K562 (cell line): ENCODE data around the gene SCN5A. TPM values are rescaled to one million over a fixed set of nuclear protein-coding genes. Genes with fewer than 3 reads are reported as not detected.

ENCODE experiments used
- BCLAF1 ChIP-seq, 2 experiments: fragments of 450-650 bp in 1 of 2; IDR thresholded peaks; 2 replicates each; pipeline ENCODE4 v1.6.1; 2011 to 2017; ENCODE audit warnings: low read depth in 2 of 2, antibody characterized with exemption in 1 of 2, borderline replicate concordance in 1 of 2, low read length in 1 of 2, mild to moderate bottlenecking in 1 of 2, mixed read lengths in 1 of 2; ENCODE audit not compliant: control insufficient read depth in 1 of 2
- CREB3 ChIP-seq: fragments of 450-650 bp; conservative IDR thresholded peaks from 2 replicates; pipeline ENCODE4 v1.6.1; 2016; ENCODE audit warnings: missing genetic modification characterization, low read depth, mild to moderate bottlenecking, missing compliant biosample characterization, moderate library complexity
- DIDO1 ChIP-seq: fragments of 450-650 bp; IDR thresholded peaks from 2 replicates; pipeline ENCODE4 v1.6.1; 2016; ENCODE audit warnings: low read depth, missing biosample characterization, missing genetic modification characterization
- FOXJ3 ChIP-seq: sonication (generic); formaldehyde crosslinking; IDR thresholded peaks from 2 replicates; pipeline ENCODE4 v1.4.0; 2020; ENCODE audit warnings: mild to moderate bottlenecking, missing genetic modification reagents
- GTF3C2 ChIP-seq: IDR thresholded peaks from 3 replicates; pipeline ENCODE4 v1.6.1; 2011; ENCODE audit warnings: borderline replicate concordance, mild to moderate bottlenecking, moderate library complexity; ENCODE audit not compliant: insufficient read length; ENCODE audit errors: extremely low read depth
- PTRF ChIP-seq: fragments of 450-650 bp; IDR thresholded peaks from 2 replicates; pipeline ENCODE4 v1.6.1; 2016; ENCODE audit warnings: mild to moderate bottlenecking, missing genetic modification characterization, missing compliant biosample characterization
- TRIM25 ChIP-seq: fragments of 450-650 bp; IDR thresholded peaks from 2 replicates; pipeline ENCODE4 v1.7.0; 2016; ENCODE audit warnings: borderline replicate concordance
- ZBTB11 ChIP-seq, 3 experiments: fragments of 200-800 bp in 1 of 3; fragments of 250-450 bp in 1 of 3; fragments of 450-650 bp in 1 of 3; sonication (Bioruptor Pico) in 1 of 3; sonication (Bioruptor generic) in 1 of 3; formaldehyde crosslinking in 1 of 3; IDR thresholded peaks; 2 replicates each; pipeline versions ENCODE4 v1.6.1 to v1.8.0; 2016 to 2022; ENCODE audit warnings: mild to moderate bottlenecking in 2 of 3, missing genetic modification characterization in 2 of 3, missing compliant biosample characterization in 1 of 3, moderate library complexity in 1 of 3
- ZFP36 ChIP-seq: fragments of 150-350 bp; IDR thresholded peaks from 2 replicates; pipeline ENCODE4 v1.6.1; 2018; ENCODE audit warnings: low read length, low read depth; ENCODE audit not compliant: partially characterized antibody
- ZNF740 ChIP-seq, 3 experiments: fragments of 200-800 bp in 1 of 3; sonication (Bioruptor generic) in 1 of 3; sonication (generic) in 1 of 3; formaldehyde crosslinking in 1 of 3; IDR thresholded peaks; 2 replicates each; pipeline versions ENCODE4 v1.6.1 to v1.8.0; 2016 to 2022; ENCODE audit warnings: mild to moderate bottlenecking in 2 of 3, missing compliant biosample characterization in 2 of 3, missing genetic modification characterization in 2 of 3, missing genetic modification reagents in 1 of 3
- polyA plus RNA-seq, 8 experiments: library from polyadenylated mRNA; depleted of rRNA in 4 of 8; stranded (reverse) in 5 of 8; unstranded in 3 of 8; fragments of >200 nt; fragmentation: Nextera tagmentation in 2 of 8; fragmentation: Illumina TruSeq in 1 of 8; extraction: Ambion mirVana in 2 of 8; extraction: Trizol in 1 of 8; gene quantifications; 2 replicates each; pipeline versions ENCODE4 v1.2.1 to v1.2.3, GENCODE V29; 2011 to 2014; ENCODE audit warnings: inconsistent platforms in 1 of 8, missing spikeins in 1 of 8
- total RNA-seq, 7 experiments: library from RNA; depleted of rRNA in 6 of 7; stranded (reverse); fragments of >200 nt in 6 of 7; fragmentation: Illumina TruSeq in 2 of 7; extraction: Trizol in 2 of 7; gene quantifications; 2 replicates each; pipeline versions ENCODE4 v1.2.1 to v1.2.3, GENCODE V29; 2011 to 2021; ENCODE audit warnings: low replicate concordance in 1 of 7

SCN5A gene
- total and polyA plus RNA-seq, 9 of the 15 experiments (the other 6 are each of a cell fraction or from before 2014, with no cell fraction given), result 0.07 to 1.4 (median 0.21) TPM; not detected in 2

- TF ChIP-seq GTF3C2, result no peak
- TF ChIP-seq DIDO1 (tag), result no peak
- no peak for TF ChIP-seq PTRF (tag)
- no peak for TF ChIP-seq CREB3 (tag)
- TF ChIP-seq ZFP36, result no peak
- TF ChIP-seq BCLAF1 (IDR thresholded peaks at IDR 0.05; ENCODE audit: borderline replicate concordance in 1 of 2, control insufficient read depth in 1 of 2, low read depth in 2 of 2, low read length in 1 of 2), result no peak
- no peak for TF ChIP-seq FOXJ3 (CRISPR knock-in tag)
- TF ChIP-seq ZBTB11 (CRISPR knock-in tag; IDR thresholded peaks at IDR 0.05), result no peak
- no peak for TF ChIP-seq TRIM25
- no peak for TF ChIP-seq ZNF740 (CRISPR knock-in tag; IDR thresholded peaks at IDR 0.05)
- TF ChIP-seq ZNF740 (tag; IDR thresholded peaks at IDR 0.05), result no peak
These were observed 72.0 kb downstream of the SCN5A start (continued) for GRCh38 chr3:38577371-38578080.
